ENCODE data around the gene SPIC.
"Not testable (repeated sequence)": the region's sequence is repeated elsewhere in the genome, so short reads cannot be mapped to it uniquely, and the experiment has no call there.

The SPIC gene

DNA sequence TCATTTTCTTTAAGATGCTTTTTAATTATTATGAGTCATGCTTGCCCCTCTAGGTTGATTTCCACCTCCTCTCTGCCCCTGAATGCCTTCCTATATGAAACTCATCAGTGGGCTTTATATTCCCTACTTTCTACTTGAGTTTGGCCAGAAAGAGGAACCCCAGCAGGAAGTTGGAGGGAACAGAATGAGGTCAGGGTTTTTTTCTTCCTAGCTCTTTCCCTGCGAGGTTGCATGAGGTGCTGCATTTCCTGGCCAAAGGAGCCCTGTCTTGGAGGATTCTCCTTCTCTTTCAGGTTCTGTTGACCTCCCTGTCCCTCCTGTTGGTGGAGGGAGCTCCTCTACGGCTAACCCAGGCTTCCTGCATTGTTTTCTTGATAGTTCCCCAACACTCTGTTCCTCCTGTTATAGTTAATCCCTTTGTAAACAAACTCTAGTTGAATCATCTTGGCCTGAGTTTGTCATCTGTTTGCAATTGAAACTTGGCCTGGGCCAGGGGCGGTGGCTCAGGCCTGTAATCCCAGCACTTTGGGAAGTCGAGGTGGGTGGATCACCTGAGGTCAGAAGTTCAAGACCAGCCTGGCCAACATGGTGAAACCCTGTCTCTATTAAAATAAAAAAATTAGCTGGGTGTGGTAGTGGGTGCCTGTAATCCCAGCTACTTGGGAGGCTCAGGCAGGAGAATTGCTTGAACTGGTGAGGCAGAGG, 15.3 kb upstream of the SPIC start:
- DNase-seq (ENCODE audit: insufficient read length, low spot score) (no peak), FAIRE-seq (no peak)
- TF ChIP-seq, protein P1, sequence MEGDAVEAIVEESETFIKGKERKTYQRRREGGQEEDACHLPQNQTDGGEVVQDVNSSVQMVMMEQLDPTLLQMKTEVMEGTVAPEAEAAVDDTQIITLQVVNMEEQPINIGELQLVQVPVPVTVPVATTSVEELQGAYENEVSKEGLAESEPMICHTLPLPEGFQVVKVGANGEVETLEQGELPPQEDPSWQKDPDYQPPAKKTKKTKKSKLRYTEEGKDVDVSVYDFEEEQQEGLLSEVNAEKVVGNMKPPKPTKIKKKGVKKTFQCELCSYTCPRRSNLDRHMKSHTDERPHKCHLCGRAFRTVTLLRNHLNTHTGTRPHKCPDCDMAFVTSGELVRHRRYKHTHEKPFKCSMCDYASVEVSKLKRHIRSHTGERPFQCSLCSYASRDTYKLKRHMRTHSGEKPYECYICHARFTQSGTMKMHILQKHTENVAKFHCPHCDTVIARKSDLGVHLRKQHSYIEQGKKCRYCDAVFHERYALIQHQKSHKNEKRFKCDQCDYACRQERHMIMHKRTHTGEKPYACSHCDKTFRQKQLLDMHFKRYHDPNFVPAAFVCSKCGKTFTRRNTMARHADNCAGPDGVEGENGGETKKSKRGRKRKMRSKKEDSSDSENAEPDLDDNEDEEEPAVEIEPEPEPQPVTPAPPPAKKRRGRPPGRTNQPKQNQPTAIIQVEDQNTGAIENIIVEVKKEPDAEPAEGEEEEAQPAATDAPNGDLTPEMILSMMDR (IDR thresholded peaks at IDR 0.05; ENCODE audit: insufficient read depth, missing control alignments): no peak

DNA sequence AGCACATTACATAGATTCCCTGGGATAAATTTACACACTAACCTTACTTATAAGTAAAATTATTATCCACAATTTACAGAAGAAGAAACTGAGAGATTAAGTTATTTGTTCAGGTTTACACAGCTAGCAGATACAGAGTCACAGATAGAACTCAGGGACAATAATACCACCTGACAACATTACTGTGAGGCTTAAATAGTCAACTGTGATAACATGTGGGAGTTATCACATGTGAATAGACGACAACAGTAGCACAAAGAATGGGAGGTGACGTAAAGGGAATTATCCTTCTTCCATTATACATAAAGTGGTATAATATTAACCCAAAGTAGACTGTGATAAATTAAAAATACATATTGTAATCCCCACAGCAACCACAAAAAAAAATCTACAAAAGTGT, 6.2 kb upstream of the SPIC start:
- DNase-seq (ENCODE audit: insufficient read length, low spot score) (no peak), FAIRE-seq (no peak)
- TF ChIP-seq, protein P1 (IDR thresholded peaks at IDR 0.05; ENCODE audit: insufficient read depth, missing control alignments): no peak

DNA sequence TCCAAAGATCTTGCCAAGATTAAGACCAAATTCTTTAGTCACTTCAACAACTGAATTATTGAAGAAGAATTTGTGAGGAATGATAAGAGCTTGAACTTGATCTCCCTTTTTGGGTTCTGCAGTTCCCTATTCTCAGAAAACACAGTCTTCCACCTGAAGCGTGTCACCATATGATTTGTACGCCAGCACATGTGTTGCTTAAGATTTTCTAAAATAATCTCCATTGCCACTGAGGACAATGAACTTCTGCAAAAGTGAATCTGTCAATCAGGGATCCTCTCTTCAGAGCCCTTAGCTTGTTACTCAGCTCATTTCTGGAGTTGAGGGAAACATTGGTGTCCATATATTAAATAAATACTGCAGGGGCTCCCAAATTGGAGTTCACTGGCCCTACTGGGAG, 4.2 kb upstream of the SPIC start:
- DNase-seq (ENCODE audit: insufficient read length, low spot score) (no peak), FAIRE-seq (no peak)
- TF ChIP-seq, protein P1 (IDR thresholded peaks at IDR 0.05; ENCODE audit: insufficient read depth, missing control alignments): no peak

DNA sequence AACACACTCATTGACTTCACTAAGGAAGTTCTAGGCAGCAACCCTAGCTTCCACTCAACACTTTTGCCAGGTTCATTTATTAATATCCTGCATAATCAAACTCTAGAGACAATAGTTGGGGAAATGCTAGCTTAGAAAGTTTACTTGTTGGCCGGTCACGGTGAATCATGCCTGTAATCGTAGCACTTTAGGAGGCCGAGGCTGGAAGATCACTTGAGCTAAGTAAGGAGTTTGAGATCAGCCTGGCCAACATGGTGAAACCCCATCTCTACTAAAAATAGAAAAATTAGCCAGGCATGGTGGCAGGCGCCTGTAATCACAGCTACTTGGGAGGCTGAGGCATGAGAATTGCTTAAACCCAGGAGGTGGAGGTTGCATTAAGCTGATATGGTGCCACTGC, 3.3 kb upstream of the SPIC start:
- DNase-seq (ENCODE audit: insufficient read length, low spot score); FAIRE-seq: not testable (repeated sequence)

DNA sequence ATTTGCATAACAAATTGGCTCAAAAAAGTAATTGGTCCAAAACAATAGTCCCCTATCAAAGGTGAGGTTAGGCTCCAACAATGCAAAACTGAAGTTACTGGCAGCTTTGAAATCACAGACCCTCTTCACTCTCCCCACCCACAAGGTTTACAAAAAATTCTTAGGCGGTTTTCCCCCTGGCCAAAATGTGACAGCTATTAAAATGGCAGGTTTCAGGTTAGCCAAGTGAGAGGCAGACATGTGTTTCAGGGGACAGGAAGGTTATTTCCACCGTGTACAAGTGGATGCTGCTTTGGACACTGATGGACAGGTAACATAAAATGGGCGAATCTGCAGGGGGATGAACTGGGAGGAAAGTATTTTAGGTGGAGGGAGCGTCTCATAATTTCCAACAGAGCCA, 888 bp upstream of the SPIC start:
- FAIRE-seq: no peak
- TF ChIP-seq, protein P1 (IDR thresholded peaks at IDR 0.05; ENCODE audit: insufficient read depth, missing control alignments): no peak

DNA sequence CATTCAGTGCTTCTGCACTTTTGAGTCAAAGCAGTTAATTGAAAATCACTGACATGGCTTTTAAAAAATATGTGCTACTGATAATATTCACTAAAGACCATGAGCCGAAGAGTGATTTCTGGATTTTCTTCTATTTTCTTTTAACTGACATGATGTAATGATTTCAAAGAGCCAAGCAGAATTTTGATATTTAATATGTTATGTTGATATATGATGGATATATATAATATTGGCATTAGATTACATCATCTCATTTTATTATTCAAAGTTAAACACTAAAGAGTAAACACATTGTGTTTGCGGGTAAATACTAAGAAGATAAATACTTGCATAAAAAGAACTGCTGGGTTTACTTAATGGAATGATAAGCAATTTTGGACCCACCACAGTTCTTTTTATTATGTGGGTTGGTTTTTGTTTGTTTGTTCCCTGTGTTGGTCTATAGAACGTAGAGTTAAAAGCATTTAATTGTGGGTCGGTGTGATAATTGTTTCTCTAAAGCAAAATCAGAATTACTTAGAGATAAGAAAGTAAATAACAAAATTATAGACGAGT, 692 bp downstream of the SPIC start:
- TF ChIP-seq, protein P1 (IDR thresholded peaks at IDR 0.05; ENCODE audit: insufficient read depth, missing control alignments): no peak
- FAIRE-seq: no peak
- no peak for DNase-seq (ENCODE audit: insufficient read length, low spot score)

More for the DNA sequence above, 888 bp upstream of the SPIC start:
- DNase-seq (ENCODE audit: insufficient read length, low spot score): no peak

DNA sequence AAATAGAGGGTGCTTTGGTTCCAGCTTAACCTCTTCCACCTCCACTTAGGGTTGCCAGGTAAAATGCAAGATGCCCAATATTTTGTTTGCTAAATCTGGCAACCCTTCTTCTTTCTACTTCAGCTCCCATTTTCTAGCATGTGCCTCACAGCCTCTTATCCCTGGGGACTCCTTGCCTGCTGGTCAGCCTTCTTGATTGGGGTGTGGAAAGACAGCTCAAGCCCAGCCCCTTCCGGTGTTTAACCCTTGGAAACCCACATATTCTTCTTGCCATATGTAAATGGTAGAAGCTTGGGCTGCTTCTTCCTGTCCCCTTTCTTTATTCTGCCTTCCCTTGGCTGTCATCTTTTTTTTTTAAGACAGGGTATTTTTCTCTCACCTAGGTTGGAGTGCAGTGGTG, 5.7 kb downstream of the SPIC start:
- TF ChIP-seq, protein P1 (IDR thresholded peaks at IDR 0.05; ENCODE audit: insufficient read depth, missing control alignments): no peak
- DNase-seq (ENCODE audit: insufficient read length, low spot score): no peak
- FAIRE-seq: no peak

All from D721Med (cell line).